GM12878 (cell line): ENCODE data around the gene LONRF3. TPM values are rescaled to one million over a fixed set of nuclear protein-coding genes. Genes with fewer than 3 reads are reported as not detected.

Source experiments
- BACH1 ChIP-seq: fragments of 450-650 bp; IDR thresholded peaks from 2 replicates; pipeline ENCODE4 v1.6.1; 2017; ENCODE audit warnings: mild to moderate bottlenecking, borderline replicate concordance
- BMI1 ChIP-seq: fragments of 450-650 bp; IDR thresholded peaks from 2 replicates; pipeline ENCODE4 v1.6.1; 2016; ENCODE audit warnings: mild to moderate bottlenecking, moderate library complexity, borderline replicate concordance
- CREB1 ChIP-seq: IDR thresholded peaks from 2 replicates; pipeline ENCODE4 v1.6.1; 2012; ENCODE audit warnings: low read depth, mild to moderate bottlenecking, inconsistent platforms
- DPF2 ChIP-seq: fragments of 450-650 bp; IDR thresholded peaks from 2 replicates; pipeline ENCODE4 v1.6.1; 2017; ENCODE audit warnings: mild to moderate bottlenecking
- EED ChIP-seq: sonication (generic); IDR thresholded peaks from 2 replicates; pipeline ENCODE4 v1.6.1; 2016; ENCODE audit warnings: antibody characterized with exemption, low read depth
- GATAD2B ChIP-seq: fragments of 450-650 bp; conservative IDR thresholded peaks from 2 replicates; pipeline ENCODE4 v1.6.1; 2017; ENCODE audit warnings: low read depth, mild to moderate bottlenecking, moderate library complexity
- HDAC6 ChIP-seq: fragments of 200-600 bp; sonication (generic); IDR thresholded peaks from one replicate; pipeline ENCODE4 v1.8.0; 2017; ENCODE audit warnings: antibody characterized with exemption; ENCODE audit not compliant: unreplicated experiment
- KLF5 ChIP-seq: fragments of 450-650 bp; IDR thresholded peaks from 2 replicates; pipeline ENCODE4 v1.6.1; 2014; ENCODE audit warnings: mild to moderate bottlenecking; ENCODE audit not compliant: partially characterized antibody
- MEF2B ChIP-seq: fragments of 450-650 bp; IDR thresholded peaks from 2 replicates; pipeline ENCODE4 v1.6.1; 2018; ENCODE audit warnings: mild to moderate bottlenecking, moderate library complexity; ENCODE audit not compliant: partially characterized antibody, poor library complexity, severe bottlenecking
- MTA3 ChIP-seq: IDR thresholded peaks from 2 replicates; pipeline ENCODE4 v1.6.1; 2012; ENCODE audit warnings: low read length, inconsistent platforms, borderline replicate concordance
- NRF1 ChIP-seq: conservative IDR thresholded peaks from 2 replicates; pipeline ENCODE4 v1.6.1; 2011; ENCODE audit warnings: mild to moderate bottlenecking, low read depth, low read length, improper control_type of control experiment
- POLR2AphosphoS2 ChIP-seq: IDR thresholded peaks from 2 replicates; pipeline ENCODE4 v1.6.1; 2011; ENCODE audit warnings: low read depth, mild to moderate bottlenecking, low read length, improper control_type of control experiment, moderate library complexity
- RUNX3 ChIP-seq: IDR thresholded peaks from 2 replicates; pipeline ENCODE4 v1.6.1; 2012; ENCODE audit warnings: low read length, inconsistent platforms
- SIX5 ChIP-seq: IDR thresholded peaks from 2 replicates; pipeline ENCODE4 v1.6.1; 2011; ENCODE audit warnings: mild to moderate bottlenecking, low read depth, low read length, moderate library complexity; ENCODE audit not compliant: severe bottlenecking
- SRF ChIP-seq, 2 experiments: IDR thresholded peaks; 2 replicates each; pipeline ENCODE4 v1.6.1; 2011; ENCODE audit warnings: low read depth in 2 of 2, low read length in 2 of 2, mild to moderate bottlenecking in 1 of 2, moderate library complexity in 1 of 2
- STAT3 ChIP-seq: IDR thresholded peaks from 2 replicates; pipeline ENCODE4 v1.6.1; 2011; ENCODE audit warnings: low read depth, low read length, improper control_type of control experiment
- ZNF207 ChIP-seq: fragments of 450-650 bp; IDR thresholded peaks from 2 replicates; pipeline ENCODE4 v1.6.1; 2014; ENCODE audit warnings: antibody characterized with exemption, mild to moderate bottlenecking, borderline replicate concordance
- polyA plus RNA-seq, 11 experiments: library from polyadenylated mRNA; depleted of rRNA in 4 of 11; unstranded in 6 of 11; stranded (reverse) in 5 of 11; fragments of >200 nt; fragmentation: Nextera tagmentation in 4 of 11; fragmentation: Illumina TruSeq in 1 of 11; extraction: Ambion mirVana in 4 of 11; extraction: Trizol in 1 of 11; gene quantifications; 1 replicate in 1 of 11; 2 replicates in 10 of 11; pipeline versions ENCODE4 v1.2.1 to v1.2.3, GENCODE V29; 2011 to 2016; ENCODE audit warnings: inconsistent platforms in 2 of 11, missing spikeins in 2 of 11, low read depth in 1 of 11
- total RNA-seq, 4 experiments: library from RNA; depleted of rRNA in 3 of 4; stranded (reverse); fragments of >200 nt in 3 of 4; fragmentation: Illumina TruSeq in 1 of 4; extraction: Trizol in 1 of 4; gene quantifications; 2 replicates each; pipeline versions ENCODE4 v1.2.1 to v1.2.3, GENCODE V29; 2013 to 2021
- TF ChIP-seq, protein P1 (sequence below): IDR thresholded peaks from 2 replicates; pipeline ENCODE4 v1.6.1; 2012; ENCODE audit warnings: low read length, inconsistent platforms
- TF ChIP-seq, protein P2 (sequence below): fragments of 450-650 bp; IDR thresholded peaks from 2 replicates; pipeline ENCODE4 v1.6.1; 2017; ENCODE audit warnings: low read depth, mild to moderate bottlenecking, moderate library complexity

The LONRF3 gene
- total and polyA plus RNA-seq, 10 of the 15 experiments (the other 5 are each of a cell fraction or from before 2014, with no cell fraction given): 0.05 to 0.23 (median 0.09) TPM; not detected in 3

- TF ChIP-seq, protein P1, sequence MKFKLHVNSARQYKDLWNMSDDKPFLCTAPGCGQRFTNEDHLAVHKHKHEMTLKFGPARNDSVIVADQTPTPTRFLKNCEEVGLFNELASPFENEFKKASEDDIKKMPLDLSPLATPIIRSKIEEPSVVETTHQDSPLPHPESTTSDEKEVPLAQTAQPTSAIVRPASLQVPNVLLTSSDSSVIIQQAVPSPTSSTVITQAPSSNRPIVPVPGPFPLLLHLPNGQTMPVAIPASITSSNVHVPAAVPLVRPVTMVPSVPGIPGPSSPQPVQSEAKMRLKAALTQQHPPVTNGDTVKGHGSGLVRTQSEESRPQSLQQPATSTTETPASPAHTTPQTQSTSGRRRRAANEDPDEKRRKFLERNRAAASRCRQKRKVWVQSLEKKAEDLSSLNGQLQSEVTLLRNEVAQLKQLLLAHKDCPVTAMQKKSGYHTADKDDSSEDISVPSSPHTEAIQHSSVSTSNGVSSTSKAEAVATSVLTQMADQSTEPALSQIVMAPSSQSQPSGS: peak; percentile 49; the same call in 1 of the 2 replicates
- TF ChIP-seq SIX5: no peak
- TF ChIP-seq MTA3: 0 out of 2 replicates have a peak, but pooled peaks have one; percentile 32
- TF ChIP-seq HDAC6: no peak
- no peak for TF ChIP-seq POLR2AphosphoS2
- no peak for TF ChIP-seq SRF (IDR thresholded peaks at IDR 0.05; ENCODE audit: low read depth in 2 of 2, low read length in 2 of 2)
- peak; percentile 88 for TF ChIP-seq EED
- peak; percentile 77 for TF ChIP-seq BMI1
- TF ChIP-seq DPF2: peak; percentile 93
- TF ChIP-seq CREB1: 0 out of 2 replicates have a peak, but pooled peaks have one; percentile 24
- TF ChIP-seq BACH1: peak; percentile 40; the same call in 1 of the 2 replicates
- TF ChIP-seq GATAD2B: 0 out of 2 replicates have a peak, but pooled peaks have one; percentile 45
- TF ChIP-seq NRF1: no peak
- TF ChIP-seq KLF5: no peak
- peak; percentile 41; the same call in 1 of the 2 replicates for TF ChIP-seq RUNX3
- no peak for TF ChIP-seq ZNF207
- TF ChIP-seq, protein P2, sequence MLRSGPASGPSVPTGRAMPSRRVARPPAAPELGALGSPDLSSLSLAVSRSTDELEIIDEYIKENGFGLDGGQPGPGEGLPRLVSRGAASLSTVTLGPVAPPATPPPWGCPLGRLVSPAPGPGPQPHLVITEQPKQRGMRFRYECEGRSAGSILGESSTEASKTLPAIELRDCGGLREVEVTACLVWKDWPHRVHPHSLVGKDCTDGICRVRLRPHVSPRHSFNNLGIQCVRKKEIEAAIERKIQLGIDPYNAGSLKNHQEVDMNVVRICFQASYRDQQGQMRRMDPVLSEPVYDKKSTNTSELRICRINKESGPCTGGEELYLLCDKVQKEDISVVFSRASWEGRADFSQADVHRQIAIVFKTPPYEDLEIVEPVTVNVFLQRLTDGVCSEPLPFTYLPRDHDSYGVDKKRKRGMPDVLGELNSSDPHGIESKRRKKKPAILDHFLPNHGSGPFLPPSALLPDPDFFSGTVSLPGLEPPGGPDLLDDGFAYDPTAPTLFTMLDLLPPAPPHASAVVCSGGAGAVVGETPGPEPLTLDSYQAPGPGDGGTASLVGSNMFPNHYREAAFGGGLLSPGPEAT: peak; percentile 78
- TF ChIP-seq MEF2B: peak; percentile 17
- 0 out of 2 replicates have a peak, but pooled peaks have one; percentile 43 for TF ChIP-seq STAT3
Measured at GRCh38 chrX:119015407-119016237, 41.2 kb downstream of the LONRF3 start (continued).
